NCI-H1092 (cell line): Measurements from ENCODE around the gene MLPH.

Experiments used
- DNase-seq: peaks from one replicate; lab custom pipeline; 2025; lab: John Stamatoyannopoulos, UW

MLPH gene

DNA sequence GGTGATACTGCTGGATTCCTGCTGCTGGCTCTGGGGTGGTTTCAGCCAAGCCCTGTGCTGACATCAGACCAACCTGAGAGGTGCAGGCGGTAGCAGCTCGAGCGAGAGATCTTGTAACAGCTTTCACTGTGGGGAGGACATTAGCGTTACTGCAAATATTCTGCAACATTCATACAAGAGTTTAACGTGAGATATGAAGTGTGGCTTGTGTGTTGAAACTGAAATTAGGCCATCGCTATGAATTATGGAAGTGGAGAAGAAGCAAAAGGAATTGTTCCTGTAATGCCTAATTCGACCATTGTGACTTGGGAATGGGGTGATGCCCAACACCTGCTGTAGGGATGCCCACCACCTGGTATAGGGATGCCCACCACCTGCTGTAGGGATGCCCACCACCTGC, 6.5 kb upstream of the MLPH start:
- DNase-seq, result no peak

DNA sequence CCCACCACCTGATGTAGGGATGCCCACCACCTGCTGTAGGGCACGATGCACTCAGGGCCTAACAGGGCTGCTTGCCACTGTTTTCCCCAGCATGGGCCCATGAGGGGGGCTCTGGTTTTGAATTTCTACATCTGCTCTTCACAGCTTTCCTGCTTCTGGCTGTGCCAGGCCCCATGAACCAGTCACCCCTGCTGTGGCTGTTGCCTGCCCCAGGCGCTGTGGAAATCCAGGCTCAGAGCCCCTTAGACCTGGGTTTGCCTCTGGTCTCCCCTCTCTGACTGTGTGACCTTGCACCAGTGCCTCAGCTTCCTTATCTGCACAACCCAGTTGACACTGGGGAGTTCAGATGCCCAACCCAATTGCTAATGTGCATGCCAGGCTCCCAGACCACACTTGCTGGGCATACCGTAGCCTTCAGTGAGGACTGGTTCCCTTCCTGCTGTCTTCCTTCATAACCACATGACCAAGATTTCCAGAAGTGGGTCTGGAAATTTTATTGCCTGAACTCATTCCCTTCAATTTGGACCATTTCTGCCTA, 6.0 kb upstream of the MLPH start:
- DNase-seq, result no peak

DNA sequence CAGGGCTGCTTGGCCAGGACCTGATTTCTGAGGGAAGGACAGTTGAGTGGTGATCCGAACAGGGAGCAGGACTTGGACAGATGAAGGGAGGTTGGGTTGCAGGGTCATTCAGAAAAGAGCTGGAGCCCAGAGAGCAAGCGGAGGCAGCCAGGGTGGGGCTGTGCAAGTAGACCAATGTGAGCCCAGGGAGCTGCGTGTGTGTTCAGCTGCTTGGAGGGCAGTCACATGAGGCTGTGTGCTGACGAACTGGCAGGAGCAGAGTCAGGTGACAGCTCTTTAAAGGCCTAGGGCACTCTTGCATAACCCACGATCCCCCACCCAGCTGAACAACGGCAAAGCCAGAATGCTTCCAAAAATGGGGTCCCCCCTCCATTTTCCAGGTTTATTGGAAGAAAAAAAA, 4.6 kb upstream of the MLPH start:
- peak; percentile 86 for DNase-seq

DNA sequence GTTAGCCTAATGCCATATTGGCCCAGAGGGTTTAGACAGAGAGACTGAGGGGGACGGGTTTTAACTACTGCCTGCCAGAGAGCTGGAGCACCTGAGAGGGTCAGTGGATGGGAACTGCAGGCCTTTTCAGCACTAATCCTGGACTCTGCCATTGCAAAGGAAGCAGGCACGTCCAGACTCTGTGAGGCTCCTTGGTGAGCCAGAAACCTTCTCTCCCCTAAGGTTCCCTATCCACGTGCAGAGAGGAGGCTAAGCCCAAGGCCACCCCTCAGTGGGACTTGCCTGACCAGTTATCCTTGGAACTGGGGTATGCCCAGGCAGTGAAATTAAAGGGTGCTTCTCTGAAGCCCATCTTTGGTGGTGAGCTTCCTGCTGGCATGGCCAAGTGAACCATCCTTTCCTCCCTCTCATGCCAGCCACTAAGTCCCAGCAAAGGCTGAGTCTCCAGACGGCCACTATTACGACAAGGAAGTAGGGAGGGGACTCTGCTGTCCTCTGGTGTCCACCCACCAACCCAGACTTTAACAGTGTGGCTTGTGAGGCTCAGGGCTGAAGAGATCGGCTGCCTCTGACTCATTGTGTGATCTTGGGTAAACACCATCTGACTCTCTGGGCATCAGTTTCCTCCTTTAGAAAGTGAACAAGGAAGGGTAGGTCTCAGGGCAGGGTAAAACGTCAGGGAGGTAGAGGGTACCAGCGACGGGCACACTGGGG, 3.9 kb upstream of the MLPH start:
- DNase-seq, result no peak

DNA sequence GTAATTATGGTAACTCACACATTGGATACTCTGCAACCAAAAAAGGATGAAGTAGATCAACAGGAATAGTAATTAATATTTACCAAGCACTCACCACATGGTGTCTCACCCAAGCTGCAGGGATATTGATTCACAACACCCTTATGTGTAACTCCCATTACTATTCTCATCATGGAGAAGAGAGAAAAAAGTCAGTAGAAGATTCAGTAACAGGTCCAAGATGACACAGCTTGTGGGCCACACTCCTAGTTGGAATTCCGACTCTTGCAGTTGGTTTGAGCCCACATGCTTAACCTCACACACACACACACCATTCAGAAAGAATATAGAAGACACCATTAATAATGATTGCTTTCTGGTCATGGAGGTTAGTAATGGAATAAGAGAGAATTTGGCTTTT, 1.7 kb upstream of the MLPH start:
- no peak for DNase-seq

DNA sequence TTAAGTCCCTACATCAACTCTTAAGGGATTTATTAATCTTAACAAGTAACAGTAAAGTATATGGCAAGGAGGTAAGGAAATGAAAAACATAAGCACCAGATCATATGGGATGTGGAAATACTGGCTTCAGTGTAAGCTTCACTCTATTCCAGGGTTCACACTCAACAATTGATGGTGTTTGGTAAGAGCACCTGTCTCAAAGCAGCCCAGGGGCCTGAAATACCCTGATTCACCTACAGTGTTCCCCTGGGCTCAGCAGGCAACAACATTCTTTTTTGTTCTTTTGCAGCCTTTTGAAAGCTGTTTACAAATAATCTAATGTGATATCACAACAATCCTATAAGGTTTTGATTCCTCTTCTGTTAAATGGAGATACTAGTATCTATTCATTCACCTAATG, 1.2 kb upstream of the MLPH start:
- no peak for DNase-seq

DNA sequence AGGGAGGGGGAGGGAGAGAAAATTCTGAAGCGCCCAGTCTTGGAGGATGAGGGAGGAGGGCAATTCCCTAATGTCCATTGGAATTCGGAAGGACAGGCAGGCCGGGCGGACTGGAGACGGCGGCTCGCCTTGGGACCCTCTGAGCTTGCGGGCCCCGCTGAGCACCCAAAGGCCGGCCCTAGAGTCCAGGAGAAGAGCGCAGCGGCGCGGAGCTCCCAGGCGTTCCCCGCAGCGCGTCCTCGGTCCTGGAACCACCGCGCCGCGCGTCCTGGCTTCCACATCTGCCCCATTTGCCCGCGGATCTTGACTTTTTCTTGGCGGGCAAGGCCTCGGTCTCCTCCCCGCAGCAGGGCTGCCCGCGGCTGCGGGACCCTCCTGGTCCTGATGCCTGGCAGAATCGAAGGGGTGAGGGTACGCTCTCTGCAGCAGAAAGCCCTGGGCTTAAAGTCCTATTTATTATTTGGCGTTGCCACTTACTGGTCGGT, 675 bp upstream of the MLPH start:
- no peak for DNase-seq

DNA sequence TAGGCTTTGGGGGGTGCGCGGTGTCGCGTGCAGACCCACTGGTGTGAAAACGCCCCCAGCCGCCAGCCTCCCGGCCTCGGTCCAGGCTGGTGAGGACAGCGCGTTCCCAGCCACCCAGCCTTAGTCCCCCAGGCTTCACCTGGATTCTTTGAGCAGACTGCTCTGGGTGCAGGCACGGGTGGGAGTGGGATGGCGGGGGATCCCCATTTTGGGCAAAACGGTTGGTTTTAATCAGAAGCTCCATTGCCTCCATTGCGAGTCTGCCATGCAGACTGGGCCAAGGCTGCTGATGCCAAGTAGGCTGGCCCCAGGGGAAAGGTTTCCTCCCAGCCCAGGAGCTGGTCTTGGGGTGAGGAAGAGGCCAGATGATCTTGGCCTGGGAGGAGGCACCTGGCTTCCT, 445 bp downstream of the MLPH start:
- DNase-seq, result no peak

DNA sequence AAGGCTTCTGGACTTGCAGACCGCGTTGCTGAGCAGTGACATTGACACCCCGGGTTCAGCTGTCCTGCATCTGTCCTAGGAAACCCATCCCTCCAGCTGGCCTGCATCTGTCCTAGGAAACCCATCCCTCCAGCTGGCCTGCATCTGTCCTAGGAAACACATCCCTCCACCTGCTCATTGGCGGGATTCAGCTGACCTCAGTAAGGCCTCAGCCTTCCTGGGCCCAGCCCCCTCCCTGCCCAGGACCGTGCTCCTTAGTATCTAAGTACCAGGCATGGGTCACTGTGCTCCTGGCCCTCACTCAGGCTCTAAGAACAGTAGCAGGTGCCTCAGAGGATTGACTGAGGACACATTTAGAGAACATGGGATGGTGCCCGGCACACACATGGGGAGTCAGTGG, 1.2 kb downstream of the MLPH start:
- no peak for DNase-seq

DNA sequence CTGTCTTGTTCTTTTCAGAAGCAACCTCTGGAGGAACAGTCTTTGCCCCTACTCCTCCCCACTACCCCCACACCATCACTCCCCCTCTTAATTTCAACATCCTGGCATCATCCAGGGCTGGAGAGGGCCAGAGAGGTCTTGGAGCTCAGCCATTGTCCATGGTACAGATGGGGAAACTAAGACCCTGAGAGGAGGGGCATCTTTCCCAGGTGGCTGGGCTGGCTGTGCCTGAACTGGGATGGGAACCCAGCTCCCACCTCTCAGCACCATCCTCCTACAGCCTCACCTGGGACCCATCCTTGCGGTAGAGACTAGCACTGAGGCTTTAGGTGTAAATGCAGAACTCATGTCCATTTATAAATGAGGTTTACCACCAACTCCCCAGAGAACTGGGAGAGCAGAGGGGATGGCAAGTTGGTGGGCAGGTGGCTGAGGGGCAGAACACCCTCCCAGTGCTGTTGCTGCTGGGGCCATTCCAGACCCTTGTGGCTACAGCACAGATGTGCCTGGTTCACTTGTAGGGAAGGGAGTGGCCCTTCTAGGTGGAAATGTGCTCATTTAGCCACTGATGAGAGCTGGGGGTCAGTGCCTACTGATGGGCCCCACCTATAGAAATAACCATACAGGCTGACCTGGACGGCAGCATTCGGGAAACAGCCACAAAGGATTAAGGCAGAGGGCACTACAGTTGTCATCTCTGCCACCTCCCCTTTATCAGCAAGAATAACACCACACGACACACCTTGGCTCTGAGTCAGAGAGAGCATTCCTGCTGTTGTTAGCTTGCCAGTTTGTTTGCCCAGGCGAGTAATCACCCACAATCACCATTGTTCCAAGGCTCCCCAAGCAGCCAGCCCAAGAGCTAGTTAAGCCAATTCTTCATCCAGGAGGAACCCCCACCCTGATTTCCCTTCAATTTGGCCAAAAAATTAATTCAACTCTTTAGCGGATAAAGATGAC, 2.1 kb downstream of the MLPH start:
- no peak for DNase-seq

DNA sequence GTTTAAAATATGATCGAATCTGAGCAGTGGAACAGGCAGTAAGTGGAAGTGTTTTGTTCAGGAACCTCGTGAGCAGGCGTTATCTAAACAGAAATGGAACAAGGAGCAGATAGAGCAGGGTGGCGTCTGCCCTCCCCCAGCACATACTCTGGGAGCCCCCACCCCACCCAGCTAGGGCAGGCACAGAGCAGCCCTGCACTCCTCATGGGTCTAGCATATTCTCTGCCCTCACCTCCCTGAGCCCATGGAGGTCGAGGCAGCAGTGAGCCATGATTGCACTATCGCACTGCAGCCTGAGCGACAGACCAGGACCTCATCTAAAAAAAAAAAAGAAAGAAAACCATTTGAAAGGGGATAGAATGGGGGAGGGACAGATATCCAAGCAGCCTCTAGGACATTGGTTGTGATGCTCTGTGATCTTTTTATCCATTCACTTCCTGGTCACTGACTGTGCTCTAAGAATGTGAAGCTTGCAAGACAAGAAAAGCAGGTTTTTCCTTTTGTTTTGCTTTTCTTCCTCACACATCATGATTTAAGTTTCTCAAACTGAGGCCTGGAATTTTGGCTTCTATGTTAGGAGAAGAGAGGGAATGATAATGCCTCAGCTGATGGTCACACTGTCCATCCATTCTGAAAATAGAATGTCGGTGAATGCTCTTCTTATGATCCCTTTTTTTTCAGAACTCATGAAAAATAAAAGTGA, 3.1 kb downstream of the MLPH start:
- DNase-seq, result no peak

DNA sequence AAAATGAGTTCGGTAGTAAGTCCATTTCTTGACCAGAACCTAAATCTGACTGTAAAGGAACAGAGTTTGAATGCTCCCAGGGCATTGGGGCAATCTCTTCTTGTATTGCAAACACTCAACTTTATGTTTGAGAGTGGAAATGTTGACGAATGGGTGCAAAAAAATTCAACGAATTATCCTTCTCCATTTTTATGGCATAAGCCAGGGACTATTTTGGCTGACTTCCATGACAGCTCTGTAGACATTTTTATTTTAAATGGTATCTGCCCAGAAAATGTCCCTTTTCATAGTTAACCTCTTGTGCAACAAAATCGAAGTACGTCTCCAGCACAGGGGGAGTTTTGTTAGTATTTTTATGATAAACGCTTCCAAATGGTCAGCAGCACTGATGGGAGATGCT, 3.7 kb downstream of the MLPH start:
- DNase-seq, result no peak

DNA sequence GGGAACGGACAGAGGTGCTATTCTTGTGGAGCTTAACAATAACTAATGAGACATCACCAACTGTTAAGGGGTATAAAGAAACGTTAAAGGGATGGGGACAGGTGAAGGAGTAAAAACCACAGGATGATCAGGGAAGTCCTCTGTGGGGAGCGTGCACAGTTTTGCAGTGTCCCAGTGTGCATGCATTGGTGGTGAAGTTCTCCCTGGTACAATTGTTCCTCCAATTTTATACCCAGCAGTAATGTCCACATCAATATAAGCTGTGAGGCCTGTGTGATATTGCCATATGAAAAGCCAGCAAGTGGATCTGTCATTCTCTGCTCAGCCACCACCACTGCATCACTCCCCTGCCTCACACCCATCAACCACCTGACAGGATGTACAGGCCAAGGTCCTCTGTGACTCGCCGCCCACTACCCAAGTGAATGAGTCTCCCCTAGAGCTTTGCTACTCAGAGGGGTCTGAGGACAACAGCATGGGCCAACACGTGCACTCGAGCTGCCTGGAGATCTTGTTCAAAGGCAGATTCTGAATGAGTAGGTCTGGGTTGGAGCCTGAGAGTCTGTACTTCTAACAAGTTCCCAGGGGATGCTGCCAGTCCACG, 4.6 kb downstream of the MLPH start:
- DNase-seq, result no peak

DNA sequence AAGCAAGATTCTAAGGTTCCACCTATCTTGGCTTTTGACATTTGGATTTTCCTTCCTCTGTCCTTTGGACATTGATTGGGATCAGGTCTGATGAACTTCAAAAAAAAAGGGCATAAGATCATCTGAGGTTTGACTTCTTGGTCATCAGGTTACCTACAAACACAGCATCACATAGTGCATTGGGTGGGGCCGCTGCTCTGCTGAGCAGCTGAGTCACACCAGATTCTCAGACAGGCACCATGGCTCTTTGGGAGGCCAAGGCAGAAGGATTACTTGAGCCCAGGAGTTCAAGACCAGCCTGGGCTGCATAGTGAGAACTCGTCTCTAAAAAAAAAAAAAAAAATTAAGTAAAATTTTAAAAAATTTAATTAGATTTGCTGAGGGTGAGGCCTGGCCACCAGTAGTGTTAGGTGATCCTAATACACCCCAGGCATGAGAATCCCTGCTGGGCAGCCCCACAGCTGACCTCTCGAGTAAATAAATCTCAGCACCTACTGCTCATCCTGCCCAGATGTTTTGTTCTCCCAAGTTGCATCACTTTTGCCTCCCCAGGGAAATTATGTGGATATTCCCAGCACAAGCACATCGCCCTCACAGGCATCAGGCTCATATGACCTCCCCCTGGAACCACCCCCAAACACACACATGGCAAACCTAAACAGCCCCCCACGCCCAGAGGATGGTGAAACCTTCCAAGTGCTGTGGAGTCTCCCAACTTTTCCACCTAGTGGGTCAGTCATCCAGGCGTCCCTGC, 5.3 kb downstream of the MLPH start:
- no peak for DNase-seq

DNA sequence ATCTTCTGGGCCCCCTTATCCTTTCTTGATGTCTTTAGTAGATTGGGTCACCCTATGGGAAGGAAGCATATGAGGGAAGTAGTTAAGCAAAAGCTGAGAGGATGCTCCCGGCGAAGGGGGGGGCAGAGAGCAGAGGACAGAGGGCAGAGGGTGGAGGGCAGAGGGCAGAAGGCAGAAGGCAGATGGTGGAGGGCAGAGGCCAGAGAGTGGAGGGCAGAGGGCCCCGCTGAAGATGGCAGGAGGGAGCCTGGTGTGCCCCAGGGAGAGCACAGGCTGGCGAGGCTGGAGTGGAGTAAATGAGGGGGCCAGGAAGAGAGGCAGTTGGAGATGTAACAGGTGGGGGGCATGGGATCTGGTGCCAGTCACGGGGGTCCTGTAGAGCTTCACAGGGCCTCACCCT, 7.0 kb downstream of the MLPH start:
- DNase-seq, result no peak

DNA sequence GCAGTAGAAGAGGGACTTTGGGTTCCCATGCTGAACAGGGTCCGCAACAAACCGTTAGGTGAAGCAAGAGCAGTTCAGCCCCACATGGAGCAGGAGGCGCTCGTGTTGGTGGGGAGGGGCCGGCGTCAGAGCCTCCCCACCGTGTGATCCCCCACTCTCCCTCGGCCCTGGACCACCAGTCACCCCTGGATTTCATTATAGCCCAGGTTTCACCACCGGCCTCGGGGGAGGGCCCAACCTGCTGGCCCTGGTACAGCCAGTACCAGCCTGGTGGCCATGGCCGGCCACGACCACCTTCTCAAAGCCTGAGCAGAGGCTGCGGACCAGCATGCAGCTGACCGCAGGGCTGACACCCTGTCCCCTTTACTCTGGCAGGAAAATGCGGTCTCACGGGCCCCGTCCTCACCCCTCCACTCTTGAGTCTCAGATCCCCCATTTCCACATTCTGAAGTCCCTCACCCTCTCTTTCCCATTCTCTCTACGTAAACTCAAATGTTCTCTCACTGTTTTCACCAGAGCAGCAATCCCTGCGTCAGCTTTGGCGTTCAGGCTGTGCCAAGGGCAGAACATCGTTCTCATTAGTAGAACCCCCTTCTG, 8.6 kb downstream of the MLPH start:
- DNase-seq, result no peak

DNA sequence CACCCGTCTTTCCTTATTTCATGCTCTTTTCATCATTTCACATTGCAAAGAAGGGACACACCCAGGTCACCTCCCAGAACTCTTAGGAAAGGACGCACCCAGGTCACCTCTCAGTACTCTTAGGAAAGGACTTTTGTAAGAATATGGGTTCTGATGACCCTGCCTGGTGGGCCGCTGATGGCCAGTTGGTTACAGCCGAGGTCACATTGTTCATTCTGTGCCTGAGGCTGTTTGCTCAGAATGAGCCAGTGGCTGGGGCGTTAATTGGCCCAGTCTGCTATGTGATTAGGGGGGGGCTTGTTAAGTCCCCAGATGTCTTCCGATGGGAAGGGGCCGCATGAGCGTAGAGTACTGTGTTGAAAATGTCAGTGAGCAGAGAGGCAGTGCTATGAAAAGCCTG, 9.4 kb downstream of the MLPH start:
- DNase-seq, result no peak

DNA sequence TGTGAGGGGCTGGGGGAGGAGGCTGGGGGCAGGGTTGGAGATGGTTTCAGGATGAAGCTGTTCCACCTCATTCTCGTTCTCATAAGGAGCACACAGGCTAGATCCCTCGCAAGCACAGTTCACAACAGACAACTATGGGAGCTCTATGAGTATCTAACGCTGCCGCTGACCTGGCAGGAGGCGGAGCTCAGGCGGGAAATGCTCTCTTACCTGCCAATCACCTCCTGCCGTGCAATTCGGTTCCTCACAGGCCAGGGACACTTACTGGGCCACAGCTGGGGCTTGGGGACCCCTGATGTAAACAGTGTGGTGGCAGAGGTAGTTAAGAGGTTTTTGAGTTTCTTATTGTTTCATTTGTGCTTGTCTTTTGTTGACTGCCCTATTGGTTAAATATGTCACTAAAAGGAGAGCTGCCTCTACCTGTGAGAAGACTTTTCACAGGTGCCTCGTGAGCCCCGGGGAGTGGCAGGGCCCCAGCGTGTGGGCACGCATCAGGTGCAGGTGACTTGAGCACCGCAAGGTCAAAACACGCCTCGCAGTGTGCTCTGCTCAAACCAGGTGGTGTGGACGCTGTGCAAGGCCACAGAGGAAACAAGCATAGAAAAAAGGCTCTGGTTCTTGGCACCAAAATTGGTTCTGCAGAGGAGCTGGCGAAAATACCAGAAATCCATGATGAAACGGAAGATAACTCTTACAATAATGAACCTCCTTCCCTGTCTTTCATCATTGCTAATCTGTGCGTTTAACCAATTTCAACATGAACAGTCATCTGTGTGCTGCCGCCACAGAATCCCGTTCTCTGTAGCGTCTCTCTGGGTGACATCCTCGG, 10.2 kb downstream of the MLPH start:
- no peak for DNase-seq

DNA sequence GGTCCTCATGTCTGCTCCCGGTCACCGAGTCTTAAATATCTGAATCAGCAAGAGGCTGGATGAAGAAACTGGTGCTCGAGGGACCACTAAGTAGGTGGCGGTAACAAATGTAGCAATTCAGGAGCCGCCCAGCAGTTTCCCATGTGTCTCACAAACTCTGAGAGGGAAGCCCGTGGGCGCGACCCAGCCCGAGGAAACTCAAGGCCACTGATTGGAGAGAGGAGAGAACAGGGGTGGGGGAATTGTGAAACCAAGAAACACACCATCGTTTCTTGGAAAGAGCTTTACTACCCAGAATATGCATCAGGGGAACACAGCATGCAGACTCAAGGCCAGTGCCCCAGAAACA, 10.8 kb downstream of the MLPH start:
- DNase-seq, result no peak

DNA sequence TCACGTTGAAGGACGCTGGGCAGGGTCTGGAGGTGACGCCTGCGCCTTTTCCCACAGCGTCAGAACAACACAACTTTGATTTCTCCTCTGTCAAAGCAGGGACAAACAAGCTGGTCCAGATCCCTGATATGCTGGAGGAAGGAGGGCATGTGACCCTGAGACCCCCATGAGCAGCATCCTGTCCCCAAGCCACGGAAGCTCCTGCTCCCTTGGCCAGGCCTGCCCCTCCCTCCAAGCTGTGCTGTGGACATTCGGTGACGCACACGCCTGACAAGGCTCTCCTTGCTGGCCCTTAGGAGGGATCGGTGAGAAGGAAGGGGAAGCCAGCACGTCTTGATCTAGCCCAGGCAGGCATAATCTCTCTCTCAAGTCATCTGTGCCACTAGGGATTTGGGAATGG, 11.3 kb downstream of the MLPH start:
- no peak for DNase-seq
